Activated gamma-delta T cell (primary cell): ENCODE data around the gene PLPP2.

ENCODE experiments used
- DNase-seq: peaks from one replicate; lab custom pipeline; 2025; lab: John Stamatoyannopoulos, UW
- total RNA-seq, 2 donors: gene quantifications; one replicate each; lab custom pipeline; 2026; lab: John Stamatoyannopoulos, UW

PLPP2 gene
- 10.1 to 12.7 reads per million in 2 donors for total RNA-seq

- DNase-seq = no peak
Measured at GRCh38 chr19:291006-291521, at the start of gene PLPP2. PLPP2 (minus strand) TSS chr19:291403; CDS start chr19:291336, 67 bp downstream.

GRCh38 chr19:340620-341385 lies 49.6 kb upstream of the PLPP2 start:
- DNase-seq = no peak

- DNase-seq = no peak
Measured at GRCh38 chr19:339262-339887, 48.2 kb upstream of the PLPP2 start.

- no peak for DNase-seq
Measured at GRCh38 chr19:338421-338820, 47.2 kb upstream of the PLPP2 start.

- no peak for DNase-seq
Measured at GRCh38 chr19:336067-336614, 44.9 kb upstream of the PLPP2 start.

GRCh38 chr19:335486-336066 lies 44.4 kb upstream of the PLPP2 start:
- DNase-seq = no peak

GRCh38 chr19:335072-335471 lies 43.9 kb upstream of the PLPP2 start:
- no peak for DNase-seq

GRCh38 chr19:334296-335071 lies 43.3 kb upstream of the PLPP2 start:
- DNase-seq = no peak

- DNase-seq = no peak
Measured at GRCh38 chr19:330503-330902, 39.3 kb upstream of the PLPP2 start.

- DNase-seq = no peak
Measured at GRCh38 chr19:329876-330275, 38.7 kb upstream of the PLPP2 start.

GRCh38 chr19:328025-328505 lies 36.9 kb upstream of the PLPP2 start:
- no peak for DNase-seq

GRCh38 chr19:327291-328024 lies 36.3 kb upstream of the PLPP2 start:
- DNase-seq = no peak

- no peak for DNase-seq
Measured at GRCh38 chr19:326871-327270, 35.7 kb upstream of the PLPP2 start.

GRCh38 chr19:325937-326565 lies 34.8 kb upstream of the PLPP2 start:
- no peak for DNase-seq

GRCh38 chr19:325173-325936 lies 34.2 kb upstream of the PLPP2 start:
- no peak for DNase-seq

GRCh38 chr19:324716-325115 lies 33.5 kb upstream of the PLPP2 start:
- DNase-seq = no peak

- DNase-seq = no peak
Measured at GRCh38 chr19:322616-323015, 31.4 kb upstream of the PLPP2 start.

- DNase-seq = no peak
Measured at GRCh38 chr19:318509-318774, 27.2 kb upstream of the PLPP2 start.

- DNase-seq = no peak
Measured at GRCh38 chr19:317710-318508, 26.7 kb upstream of the PLPP2 start.
